ENCODE data around the gene ARAP2. TPM values are rescaled to one million over a fixed set of nuclear protein-coding genes. Genes with fewer than 3 reads are reported as not detected.

Gene ARAP2
- total and polyA plus RNA-seq, 7 donors: 3.6 to 22.9 (median 16.9) TPM

- Histone ChIP-seq H3K27ac (no peak overlapping the region), H3K9me3 (no peaks in the 10 kb centered on the region), H3K4me3 (no peak overlapping the region), H3K36me3 (no peaks in the 10 kb centered on the region), H3K4me1 (no peaks in the 10 kb centered on the region), H3K27me3 (no peaks in the 10 kb centered on the region)
- 89 to 93% methylated on average over 4 of the region's 4 CpGs for WGBS, 2 donors
- intact Hi-C loops (cut with DNase I): no loop called here
- no peak for DNase-seq
- TF ChIP-seq POLR2AphosphoS5 (IDR thresholded peaks at IDR 0.05) (no peak), POLR2A (IDR thresholded peaks at IDR 0.05) (no peak), EP300 (IDR thresholded peaks at IDR 0.05) (no peak)
- TF ChIP-seq, protein P1, sequence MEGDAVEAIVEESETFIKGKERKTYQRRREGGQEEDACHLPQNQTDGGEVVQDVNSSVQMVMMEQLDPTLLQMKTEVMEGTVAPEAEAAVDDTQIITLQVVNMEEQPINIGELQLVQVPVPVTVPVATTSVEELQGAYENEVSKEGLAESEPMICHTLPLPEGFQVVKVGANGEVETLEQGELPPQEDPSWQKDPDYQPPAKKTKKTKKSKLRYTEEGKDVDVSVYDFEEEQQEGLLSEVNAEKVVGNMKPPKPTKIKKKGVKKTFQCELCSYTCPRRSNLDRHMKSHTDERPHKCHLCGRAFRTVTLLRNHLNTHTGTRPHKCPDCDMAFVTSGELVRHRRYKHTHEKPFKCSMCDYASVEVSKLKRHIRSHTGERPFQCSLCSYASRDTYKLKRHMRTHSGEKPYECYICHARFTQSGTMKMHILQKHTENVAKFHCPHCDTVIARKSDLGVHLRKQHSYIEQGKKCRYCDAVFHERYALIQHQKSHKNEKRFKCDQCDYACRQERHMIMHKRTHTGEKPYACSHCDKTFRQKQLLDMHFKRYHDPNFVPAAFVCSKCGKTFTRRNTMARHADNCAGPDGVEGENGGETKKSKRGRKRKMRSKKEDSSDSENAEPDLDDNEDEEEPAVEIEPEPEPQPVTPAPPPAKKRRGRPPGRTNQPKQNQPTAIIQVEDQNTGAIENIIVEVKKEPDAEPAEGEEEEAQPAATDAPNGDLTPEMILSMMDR (IDR thresholded peaks at IDR 0.05): no peak
Observed at GRCh38 chr4:36078319-36078718, 166.0 kb downstream of the ARAP2 start.

DNA sequence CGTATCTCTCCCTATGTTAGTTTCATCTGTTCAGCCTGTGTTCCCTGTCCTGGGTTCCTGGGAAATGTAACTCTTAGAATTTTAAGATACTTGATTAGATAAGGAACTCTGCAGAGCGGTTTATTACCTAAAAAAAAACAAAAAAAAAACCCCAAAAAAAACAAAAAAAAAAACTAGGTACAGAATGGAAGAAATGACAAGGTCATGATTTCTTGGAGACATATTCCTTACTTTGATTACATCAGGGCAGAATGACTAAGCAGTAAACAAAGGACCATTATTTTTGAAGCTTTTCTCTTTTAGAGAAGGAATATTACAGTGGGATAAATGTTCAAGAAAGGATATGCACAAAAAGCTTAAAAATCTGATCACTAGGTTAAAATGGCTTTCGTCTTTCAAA lies 171.8 kb downstream of the ARAP2 start:
- no peaks in the 10 kb centered on the region for H3K9me3 ChIP-seq
- WGBS, 2 donors: 89 to 93% methylated on average over 3 of the region's 3 CpGs
- H3K27ac ChIP-seq: no peak overlapping the region
- intact Hi-C loops (cut with DNase I): no loop called here
- no peak overlapping the region for H3K4me3 ChIP-seq
- TF ChIP-seq, protein P1 (IDR thresholded peaks at IDR 0.05): no peak
- TF ChIP-seq POLR2A (IDR thresholded peaks at IDR 0.05): no peak
- no peak for TF ChIP-seq POLR2AphosphoS5 (IDR thresholded peaks at IDR 0.05)
- TF ChIP-seq EP300 (IDR thresholded peaks at IDR 0.05): no peak
- no peak for DNase-seq
- no peaks in the 10 kb centered on the region for H3K36me3 ChIP-seq
- no peaks in the 10 kb centered on the region for H3K27me3 ChIP-seq
- no peaks in the 10 kb centered on the region for H3K4me1 ChIP-seq

GRCh38 chr4:36067116-36067515 lies 177.2 kb downstream of the ARAP2 start:
- no peaks in the 10 kb centered on the region for H3K27me3 ChIP-seq
- H3K9me3 ChIP-seq: no peaks in the 10 kb centered on the region
- no peaks in the 10 kb centered on the region for H3K4me1 ChIP-seq
- H3K27ac ChIP-seq: no peak overlapping the region
- 54 to 61% methylated on average over 2 of the region's 2 CpGs for WGBS, 2 donors
- no peak overlapping the region for H3K4me3 ChIP-seq
- no peak for DNase-seq
- H3K36me3 ChIP-seq: no peaks in the 10 kb centered on the region
- intact Hi-C loops (cut with DNase I): no loop called here
- TF ChIP-seq POLR2A (IDR thresholded peaks at IDR 0.05) (no peak), EP300 (IDR thresholded peaks at IDR 0.05) (no peak), POLR2AphosphoS5 (IDR thresholded peaks at IDR 0.05) (no peak)
- TF ChIP-seq, protein P1 (IDR thresholded peaks at IDR 0.05): no peak

DNA sequence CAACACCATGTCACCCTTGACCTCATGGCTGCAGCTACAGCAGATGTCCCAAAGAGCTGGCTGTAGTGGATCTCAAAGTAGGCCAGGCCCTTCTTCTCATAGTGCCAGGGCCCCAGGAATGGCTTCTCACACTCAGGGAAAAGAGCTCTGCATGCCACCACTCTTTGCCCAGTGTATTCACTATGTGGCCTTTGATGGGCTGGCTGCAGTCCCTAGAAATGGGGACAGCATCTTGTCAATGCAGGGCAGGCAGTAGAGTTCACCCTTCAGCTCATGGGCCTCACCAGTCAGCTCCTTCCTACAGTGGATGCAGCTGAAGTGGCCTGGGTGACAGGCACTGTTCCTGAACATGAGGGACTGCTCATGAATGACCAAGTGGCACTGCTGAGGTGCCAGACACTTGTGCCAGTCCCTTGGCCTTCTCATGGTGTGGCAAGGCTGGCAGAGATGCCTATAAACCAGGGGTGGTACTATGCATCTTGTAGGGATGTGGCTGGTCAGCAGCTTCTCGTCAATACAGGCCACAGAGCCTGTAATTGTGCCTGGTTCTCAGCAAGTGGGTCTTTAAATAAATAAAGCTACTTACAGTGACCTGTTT lies 178.9 kb downstream of the ARAP2 start:
- intact Hi-C loops (cut with DNase I): no loop called here
- Histone ChIP-seq H3K27me3 (no peaks in the 10 kb centered on the region), H3K4me1 (no peaks in the 10 kb centered on the region), H3K27ac (no peak overlapping the region), H3K9me3 (no peaks in the 10 kb centered on the region), H3K4me3 (no peak overlapping the region), H3K36me3 (no peaks in the 10 kb centered on the region)
- no peak for DNase-seq
- TF ChIP-seq POLR2AphosphoS5 (IDR thresholded peaks at IDR 0.05) (no peak), POLR2A (IDR thresholded peaks at IDR 0.05) (no peak), EP300 (IDR thresholded peaks at IDR 0.05) (no peak)
- TF ChIP-seq, protein P1 (IDR thresholded peaks at IDR 0.05): no peak
- 98 to 100% methylated on average over 1 of the region's 1 CpG for WGBS, 2 donors

- no peaks in the 10 kb centered on the region for H3K27me3 ChIP-seq
- no peak for TF ChIP-seq POLR2AphosphoS5 (IDR thresholded peaks at IDR 0.05)
- TF ChIP-seq, protein P1 (IDR thresholded peaks at IDR 0.05): no peak
- no peak for TF ChIP-seq POLR2A (IDR thresholded peaks at IDR 0.05)
- TF ChIP-seq EP300 (IDR thresholded peaks at IDR 0.05): no peak
- intact Hi-C loops (cut with DNase I): no loop called here
Observed at GRCh38 chr4:36064117-36064516, 180.2 kb downstream of the ARAP2 start.

More at GRCh38 chr4:36064117-36064516, 180.2 kb downstream of the ARAP2 start:
- Histone ChIP-seq H3K27ac (no peak overlapping the region), H3K9me3 (no peaks in the 10 kb centered on the region), H3K4me1 (no peaks in the 10 kb centered on the region), H3K36me3 (no peaks in the 10 kb centered on the region), H3K4me3 (no peak overlapping the region)
- no peak for DNase-seq
